Adrenal gland (tissue), 12 donors: ENCODE measurements around the gene SEC61A2. TPM values are rescaled to one million over a fixed set of nuclear protein-coding genes. Genes with fewer than 3 reads are reported as not detected.

Experiments
- DNase-seq, 7 donors: peaks; one replicate each; pipeline ENCODE4 v3.0.0-alpha.2; 2019 to 2020
- H3K27ac ChIP-seq, 5 donors: fragments of 200-600 bp; sonication (generic) in 4 of 5; 1 replicate in 3 of 5; 2 replicates in 2 of 5; pipeline versions ENCODE4 v1.5.1 to v1.8.0; 2016 to 2020; ENCODE audit warnings: mild to moderate bottlenecking in 1 of 5
- H3K27me3 ChIP-seq: fragments of 200-600 bp; 2 replicates; pipeline ENCODE4 v1.8.0; 2021
- H3K36me3 ChIP-seq, 2 donors: fragments of 200-600 bp; replicated peaks in 1 of 2; 1 replicate in 1 of 2; 2 replicates in 1 of 2; pipeline versions ENCODE4 v1.5.1 to v1.8.0; 2018 to 2022
- H3K4me1 ChIP-seq, 2 donors: fragments of 200-600 bp; replicated peaks in 1 of 2; 1 replicate in 1 of 2; 2 replicates in 1 of 2; pipeline versions ENCODE4 v1.5.1 to v1.8.0; 2018 to 2021
- H3K4me3 ChIP-seq, 4 donors: fragments of 200-600 bp; sonication (generic) in 3 of 4; one replicate each; pipeline ENCODE4 v1.5.1; 2016 to 2018
- H3K9me3 ChIP-seq, 3 donors: fragments of 200-600 bp; sonication (generic) in 1 of 3; replicated peaks in 1 of 3; 1 replicate in 2 of 3; 2 replicates in 1 of 3; pipeline versions ENCODE4 v1.5.1 to v1.8.0; 2016 to 2021
- CTCF ChIP-seq, 6 experiments: fragments of 450-650 bp in 4 of 6; fragments of 200-600 bp in 2 of 6; sonication (generic) in 1 of 6; IDR thresholded peaks; 1 replicate in 5 of 6; 2 replicates in 1 of 6; pipeline versions ENCODE4 v1.5.1 to v1.8.0; 2016 to 2021; ENCODE audit warnings: antibody characterized with exemption in 6 of 6, mild to moderate bottlenecking in 2 of 6, moderate library complexity in 1 of 6
- POLR2A ChIP-seq, 2 donors: fragments of 450-650 bp; IDR thresholded peaks; one replicate each; pipeline ENCODE4 v1.6.1; 2017; ENCODE audit warnings: antibody characterized with exemption in 2 of 2, mild to moderate bottlenecking in 2 of 2, moderate library complexity in 1 of 2
- WGBS, 4 donors: extraction: QIAGEN DNeasy Blood & Tissue Kit in 2 of 4; methylation state at CpG; one replicate each; pipeline versions ENCODE4 v1.1.5 to v1.1.7; 2013 to 2017; 5-methylcytosine and 5-hydroxymethylcytosine counted together
- intact Hi-C, 2 donors: fragments of 100-400 bp; cut with DNase I; formaldehyde crosslinking; loops; one replicate each; pipeline versions ENCODE4 v1.14.1 to v1.15.0; 2022 to 2023
- polyA plus RNA-seq, 3 donors: library from polyadenylated mRNA; stranded (reverse); fragments of 200-250 nt in 2 of 3; fragments of 350-450 nt in 1 of 3; fragmentation: Illumina TruSeq in 1 of 3; extraction: RNeasy Lipid Tissue Mini Kit (QIAGEN cat#74804) in 1 of 3; gene quantifications; one replicate each; pipeline ENCODE4 v1.2.3, GENCODE V29; 2013 to 2014
- total RNA-seq, 9 donors: library from RNA; depleted of rRNA in 4 of 9; stranded (reverse); fragments of >200 nt in 4 of 9; fragments of 120-200 nt in 1 of 9; fragmentation: NEBNext Ultra II Directional in 1 of 9; extraction: Animal tissue kit (Norgen Biotek cat#: 25700) in 1 of 9; gene quantifications; one replicate each; pipeline versions ENCODE4 v1.1.0 to v1.2.4, GENCODE V29; 2013 to 2023
- donor health status: healthy with polysubstance abuse.
- donor health status: Bipolar disorder and iron deficiency.
- donor health status: DM: yes; HTN: yes; CAD: no.
- donor health status: DM: no; HTN: no; CAD: no.
- donor health status: DM: no; HTN: no; CAD: no.
- donor health status: DM: yes; HTN: yes; CAD: no.

SEC61A2 gene
- total and polyA plus RNA-seq, 12 donors, result 1.3 to 8.4 (median 5.5) TPM

DNA sequence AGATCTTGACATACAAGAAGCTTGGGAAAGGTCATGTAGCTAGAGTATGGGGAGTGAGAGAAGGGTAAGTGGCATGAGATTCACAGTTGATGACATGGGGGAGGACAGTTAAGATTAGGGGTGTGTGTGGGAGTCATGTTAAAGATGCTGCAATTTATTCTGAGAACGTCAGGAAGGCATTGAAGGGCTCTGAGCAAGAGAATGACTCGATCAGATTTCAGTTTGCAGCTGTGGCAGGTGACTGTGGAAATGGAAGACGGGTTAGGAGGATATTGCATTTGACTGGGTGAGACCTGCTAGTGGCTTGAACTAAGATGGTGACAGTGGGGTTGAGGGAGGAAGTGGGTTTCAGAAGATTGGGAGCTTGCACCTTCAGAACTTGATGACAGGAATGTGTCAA lies 72.1 kb downstream of the SEC61A2 start:
- no peak for DNase-seq
- Histone ChIP-seq H3K4me3 (no peak overlapping the region), H3K27ac (no peak overlapping the region), H3K4me1 (peaks cover 6 to 19% of the 10 kb centered on the region in 2 donors), H3K9me3 (no peaks in the 10 kb centered on the region), H3K27me3 (no peaks in the 10 kb centered on the region), H3K36me3 (peaks cover 0 to 26% of the 10 kb centered on the region in 2 donors)
- intact Hi-C loops, result no loop called here
- TF ChIP-seq CTCF (IDR thresholded peaks at IDR 0.05) (no peak), POLR2A (IDR thresholded peaks at IDR 0.05) (no peak)
- WGBS, 4 donors, result 75 to 87% (median 82%) methylated on average over 3 of the region's 3 CpGs

DNA sequence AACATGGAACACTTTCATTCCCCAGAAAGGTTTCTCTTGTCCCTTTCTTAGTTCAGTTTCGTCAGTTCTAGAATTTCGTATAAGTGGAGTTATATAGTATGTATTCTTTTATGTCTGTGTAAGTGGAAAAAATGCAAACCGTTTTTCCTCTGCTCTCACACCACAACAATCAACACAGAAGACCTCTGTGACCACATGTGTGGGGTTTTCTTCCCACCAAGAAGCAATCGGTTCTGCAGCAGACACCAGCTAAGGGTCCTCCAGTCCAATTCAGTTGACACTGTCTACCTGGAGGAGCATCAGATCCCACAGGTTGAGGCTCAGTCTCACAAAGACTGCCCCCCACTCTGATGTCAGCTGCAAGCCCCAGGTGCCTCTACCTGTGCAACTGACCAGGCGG lies 72.7 kb downstream of the SEC61A2 start:
- DNase-seq, result no peak
- Histone ChIP-seq H3K4me3 (no peak overlapping the region), H3K36me3 (peaks cover 0 to 26% of the 10 kb centered on the region in 2 donors), H3K4me1 (peaks cover 0 to 13% of the 10 kb centered on the region in 2 donors), H3K27me3 (no peaks in the 10 kb centered on the region), H3K9me3 (no peaks in the 10 kb centered on the region), H3K27ac (no peak overlapping the region)
- WGBS, 4 donors, result 87 to 93% (median 90%) methylated on average over 5 of the region's 5 CpGs
- TF ChIP-seq POLR2A (IDR thresholded peaks at IDR 0.05) (no peak), CTCF (IDR thresholded peaks at IDR 0.05) (no peak)
- intact Hi-C loops, result no loop called here

DNA sequence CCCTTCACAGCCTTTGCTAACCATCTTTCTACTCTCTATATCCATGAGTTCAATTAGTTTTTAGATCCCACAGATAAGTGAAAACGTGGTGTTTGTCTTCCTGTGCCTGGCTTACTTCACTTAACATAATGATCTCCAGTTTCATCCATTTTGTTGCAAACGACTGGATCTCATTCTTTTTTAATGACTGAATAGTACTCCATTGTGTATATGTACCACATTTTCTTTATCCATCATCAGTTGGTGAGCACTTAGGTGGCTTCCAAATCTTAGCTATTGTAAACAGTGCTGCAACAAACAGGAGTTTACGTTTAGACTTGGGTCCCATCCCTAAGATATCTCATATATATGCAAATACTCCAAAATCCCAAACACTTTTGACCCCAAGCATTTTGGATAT lies 75.6 kb downstream of the SEC61A2 start:
- no peaks in the 10 kb centered on the region for H3K27me3 ChIP-seq
- no peak overlapping the region for H3K27ac ChIP-seq
- no peak for DNase-seq
- peaks cover 0 to 32% of the 10 kb centered on the region in 2 donors for H3K36me3 ChIP-seq
- 84 to 94% (median 92%) methylated on average over 3 of the region's 3 CpGs for WGBS, 4 donors
- H3K9me3 ChIP-seq, result no peaks in the 10 kb centered on the region
- no peak overlapping the region for H3K4me3 ChIP-seq
- TF ChIP-seq POLR2A (IDR thresholded peaks at IDR 0.05) (no peak), CTCF (IDR thresholded peaks at IDR 0.05) (no peak)
- intact Hi-C loops, result no loop called here
- no peaks in the 10 kb centered on the region for H3K4me1 ChIP-seq

DNA sequence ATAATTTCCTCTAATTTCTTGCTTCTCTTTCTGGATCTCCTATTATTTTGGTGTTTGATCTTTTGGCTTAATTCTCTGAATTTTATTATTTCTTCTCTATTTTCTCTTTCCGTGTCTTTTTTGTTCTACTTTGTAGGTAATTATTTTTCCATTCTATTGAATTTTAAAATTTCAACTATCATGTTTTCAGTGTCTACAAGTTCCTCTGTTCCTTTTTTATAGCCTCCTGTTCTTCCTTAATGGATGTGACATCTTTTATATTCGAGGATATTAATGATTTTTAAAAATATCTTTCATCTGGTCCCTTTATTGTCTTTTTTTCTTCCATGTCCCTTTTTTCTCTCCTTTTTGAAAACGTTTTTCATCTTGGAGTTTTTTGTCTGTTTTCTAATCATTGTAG lies 77.6 kb downstream of the SEC61A2 start:
- H3K9me3 ChIP-seq, result no peaks in the 10 kb centered on the region
- intact Hi-C loops, result no loop called here
- no peak overlapping the region for H3K4me3 ChIP-seq
- no peaks in the 10 kb centered on the region for H3K27me3 ChIP-seq
- no peak for DNase-seq
- H3K4me1 ChIP-seq, result no peaks in the 10 kb centered on the region
- no peak for TF ChIP-seq CTCF (IDR thresholded peaks at IDR 0.05)
- no peak for TF ChIP-seq POLR2A (IDR thresholded peaks at IDR 0.05)
- H3K36me3 ChIP-seq, result peaks cover 0 to 34% of the 10 kb centered on the region in 2 donors
- 80 to 87% (median 83%) methylated on average over 3 of the region's 3 CpGs for WGBS, 4 donors
- H3K27ac ChIP-seq, result no peak overlapping the region
